ENCODE results near the gene HEPACAM.
A peak's percentile ranks its signal among the peaks of the same experiment; 100 is the strongest.

The HEPACAM gene

DNA sequence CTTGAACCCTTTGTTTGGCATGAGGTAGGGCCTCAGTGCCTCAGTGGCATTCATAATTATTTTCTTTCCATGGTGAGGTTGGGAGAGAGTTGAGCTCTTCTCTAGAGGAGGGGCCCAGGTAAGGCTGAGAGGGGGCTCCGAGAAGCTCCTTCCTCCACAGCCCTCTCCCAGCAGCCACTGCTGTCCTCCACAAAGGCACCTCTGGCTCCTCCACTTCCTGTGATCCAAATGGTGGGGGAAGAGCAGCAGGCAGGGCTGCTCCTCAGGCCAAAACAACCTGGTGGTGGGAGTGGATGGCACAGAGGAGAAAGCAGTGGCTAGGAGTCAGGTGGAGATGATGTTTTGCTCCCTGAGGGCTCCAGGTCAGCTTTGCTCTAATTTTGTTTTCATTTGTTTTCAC is 51.5 kb downstream of the HEPACAM start:
- DNase-seq (ENCODE audit: low spot score) = no peak

DNA sequence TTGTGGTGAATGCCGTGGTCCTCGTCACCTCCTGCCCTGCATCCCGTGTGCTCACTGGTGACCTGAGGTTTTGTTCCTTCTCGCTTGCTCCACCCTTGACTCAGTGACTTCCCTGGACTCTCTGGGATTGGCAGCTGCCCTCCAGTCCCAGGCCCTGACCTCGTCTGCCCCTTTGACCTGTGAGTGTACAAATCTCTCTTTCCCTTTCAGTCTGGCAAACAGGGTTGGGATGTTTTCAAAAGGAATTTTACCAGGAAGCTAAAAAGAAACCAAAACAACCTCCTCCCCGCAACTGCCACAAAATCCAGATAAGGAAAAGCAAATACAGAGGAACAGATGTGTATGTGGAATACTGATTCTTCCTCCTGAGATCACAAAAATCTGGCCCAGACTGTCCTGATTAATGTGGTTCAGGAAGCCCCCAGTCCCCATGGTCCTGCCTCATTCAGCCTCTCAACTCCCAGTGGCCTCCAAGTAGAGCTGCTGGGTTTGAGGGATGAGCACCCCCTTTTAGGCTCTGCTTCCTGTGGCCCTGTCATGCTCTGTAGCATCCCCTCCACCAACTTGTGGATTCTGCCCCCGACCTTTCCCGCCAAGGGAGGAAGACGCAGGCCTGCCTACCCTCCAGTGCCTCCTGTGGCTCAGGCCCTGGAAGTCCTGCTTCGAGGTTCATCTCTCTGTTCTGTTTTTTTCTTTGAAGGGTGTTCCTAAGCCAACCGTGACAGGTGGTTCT is 53.3 kb downstream of the HEPACAM start:
- DNase-seq (ENCODE audit: low spot score) = no peak

DNA sequence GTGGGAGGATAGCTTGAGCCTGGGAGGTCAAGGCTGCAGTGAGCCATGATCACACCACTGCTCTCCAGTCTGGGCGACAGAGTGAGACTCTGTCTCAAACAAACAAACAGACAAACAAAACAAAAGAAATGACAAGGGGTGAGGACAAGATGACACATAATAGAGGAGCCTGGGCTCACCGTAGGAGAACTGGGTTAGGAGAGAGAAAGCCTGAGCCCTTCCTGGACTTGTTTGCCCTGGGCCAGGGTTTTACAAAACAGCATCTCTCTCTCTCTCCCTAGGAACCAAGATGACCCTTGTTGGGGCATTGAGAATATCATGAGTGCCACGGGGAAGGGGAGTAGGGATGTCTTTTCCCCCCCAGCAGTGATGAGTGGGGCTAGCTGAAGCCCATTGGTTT is 54.9 kb downstream of the HEPACAM start:
- DNase-seq (ENCODE audit: low spot score) = no peak

DNA sequence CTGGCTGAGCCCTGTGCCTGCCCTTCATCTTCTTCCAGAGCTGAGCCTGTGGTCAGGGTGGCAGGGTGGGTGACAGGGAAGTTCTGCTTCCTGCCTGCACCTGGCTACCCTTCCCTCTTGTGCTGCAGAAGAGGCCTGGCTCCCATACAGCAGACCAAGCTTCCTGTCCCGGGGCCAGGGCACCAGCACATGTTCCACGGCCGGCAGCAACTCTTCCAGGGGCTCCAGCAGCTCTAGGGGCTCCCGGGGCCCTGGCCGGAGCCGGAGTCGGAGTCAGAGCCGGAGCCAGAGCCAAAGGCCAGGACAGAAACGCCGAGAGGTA is 55.6 kb downstream of the HEPACAM start:
- no peak for DNase-seq (ENCODE audit: low spot score)

GRCh38 chr11:124879493-124880289 is 56.2 kb downstream of the HEPACAM start:
- no peak for DNase-seq (ENCODE audit: low spot score)

GRCh38 chr11:124878759-124879492 is 56.9 kb downstream of the HEPACAM start:
- DNase-seq (ENCODE audit: low spot score) = no peak

DNA sequence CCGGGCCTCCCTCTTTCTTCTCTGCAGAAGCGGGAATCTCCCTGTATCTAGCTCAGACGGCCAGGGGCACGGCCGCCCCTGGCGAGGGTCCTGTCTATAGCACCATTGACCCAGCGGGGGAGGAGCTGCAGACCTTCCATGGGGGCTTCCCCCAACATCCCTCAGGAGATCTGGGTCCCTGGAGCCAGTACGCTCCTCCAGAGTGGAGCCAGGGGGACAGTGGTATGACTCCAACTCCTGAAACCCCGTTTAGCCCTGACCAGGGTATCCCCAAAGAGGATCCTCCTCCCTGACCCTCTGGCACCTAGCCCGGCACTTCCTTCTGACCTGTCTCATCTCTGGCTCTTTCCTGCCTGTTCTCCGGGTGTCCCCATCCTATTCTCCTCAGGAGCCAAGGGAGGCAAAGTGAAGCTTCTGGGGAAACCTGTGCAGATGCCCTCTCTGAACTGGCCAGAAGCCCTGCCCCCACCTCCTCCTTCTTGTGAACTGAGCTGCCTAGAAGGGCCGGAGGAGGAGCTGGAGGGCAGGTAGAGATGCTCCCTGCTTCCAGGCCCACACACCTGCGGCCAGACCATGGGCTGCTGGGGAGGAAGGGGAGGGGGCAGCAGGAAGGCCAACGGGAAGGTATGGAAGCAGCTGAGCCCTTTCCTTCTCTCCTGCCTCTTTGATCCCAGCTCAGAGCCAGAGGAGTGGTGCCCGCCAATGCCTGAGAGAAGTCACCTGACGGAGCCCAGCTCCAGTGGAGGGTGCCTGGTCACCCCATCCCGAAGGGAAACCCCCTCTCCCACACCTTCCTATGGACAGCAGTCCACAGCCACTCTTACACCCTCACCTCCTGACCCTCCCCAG is 57.7 kb downstream of the HEPACAM start:
- DNase-seq (ENCODE audit: low spot score) = no peak

DNA sequence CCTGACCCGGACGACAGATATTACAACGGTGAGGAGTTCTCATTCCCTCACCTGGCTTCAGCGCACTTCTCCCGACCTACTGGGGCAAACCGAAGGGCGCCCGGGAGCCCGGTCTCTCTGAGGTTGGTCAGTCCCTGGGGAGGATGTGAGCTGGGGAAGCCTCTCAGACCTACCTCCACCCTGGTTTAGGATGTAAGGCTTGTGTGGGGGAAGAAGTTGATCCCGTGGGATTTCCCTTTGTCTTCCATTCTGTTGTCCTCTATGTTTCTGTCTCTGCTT is 58.3 kb downstream of the HEPACAM start:
- no peak for DNase-seq (ENCODE audit: low spot score)

- DNase-seq (ENCODE audit: low spot score) = no peak
Measured at GRCh38 chr11:124876818-124877630, 58.8 kb downstream of the HEPACAM start.

DNA sequence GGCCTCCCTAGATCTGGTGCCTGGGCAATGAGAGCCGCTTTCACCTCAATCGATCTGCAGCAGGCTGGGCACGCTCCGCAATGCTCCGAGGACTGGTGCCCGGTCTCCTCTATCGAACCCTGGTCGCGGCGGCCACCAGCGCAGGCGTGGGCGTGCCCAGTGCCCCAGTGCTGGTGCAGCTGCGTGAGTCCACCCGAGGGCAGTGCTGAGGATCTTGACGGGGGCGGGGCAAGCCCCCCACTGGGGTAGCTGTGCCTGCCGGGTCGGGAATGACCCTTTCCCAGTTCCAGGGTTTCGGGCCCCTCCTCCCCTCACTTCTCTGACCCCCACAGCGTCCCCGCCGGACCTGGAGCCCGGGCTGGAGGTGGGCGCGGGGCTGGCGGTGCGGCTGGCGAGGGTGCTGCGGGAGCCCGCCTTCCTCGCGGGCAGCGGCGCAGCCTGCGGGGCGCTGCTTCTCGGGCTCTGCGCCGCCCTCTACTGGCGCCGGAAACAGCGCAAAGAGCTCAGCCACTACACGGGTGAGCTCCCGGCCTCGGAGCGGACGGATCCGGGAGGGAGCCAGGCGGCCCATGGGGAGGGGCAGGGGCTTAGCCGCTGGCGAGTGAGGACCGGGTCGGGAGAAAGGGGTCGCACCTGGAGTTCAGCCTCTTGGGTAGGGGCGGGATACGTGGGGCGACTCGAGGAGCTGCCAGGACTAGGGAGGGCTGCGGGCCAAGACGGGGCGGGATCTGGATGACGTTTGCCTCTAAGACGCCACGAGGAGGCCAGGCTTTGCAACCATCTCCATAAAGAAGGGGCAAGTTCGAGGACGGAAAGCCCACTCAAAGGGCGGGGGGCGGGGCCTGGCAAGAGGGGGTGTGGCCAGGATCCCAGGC is 59.7 kb downstream of the HEPACAM start:
- DNase-seq (ENCODE audit: low spot score) = peak; percentile 87

DNA sequence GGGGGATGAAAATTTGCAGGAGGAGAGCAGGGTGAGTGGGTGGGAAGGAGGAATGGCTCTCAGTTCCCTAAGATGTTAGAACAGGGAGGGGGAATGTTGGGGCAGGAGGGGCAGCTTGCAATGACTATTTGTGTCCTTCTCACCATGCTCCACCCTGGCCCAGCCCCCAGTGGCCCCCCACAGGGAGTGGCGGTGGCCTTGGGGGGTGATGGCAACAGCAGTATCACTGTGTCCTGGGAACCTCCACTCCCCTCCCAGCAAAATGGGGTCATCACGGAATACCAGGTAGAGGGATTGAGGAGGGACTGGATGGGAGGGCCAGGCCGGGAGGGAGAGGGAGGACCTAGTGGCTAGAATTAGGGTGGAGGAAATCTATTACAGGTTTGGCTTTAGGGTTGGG is 60.4 kb downstream of the HEPACAM start:
- DNase-seq (ENCODE audit: low spot score) = no peak

DNA sequence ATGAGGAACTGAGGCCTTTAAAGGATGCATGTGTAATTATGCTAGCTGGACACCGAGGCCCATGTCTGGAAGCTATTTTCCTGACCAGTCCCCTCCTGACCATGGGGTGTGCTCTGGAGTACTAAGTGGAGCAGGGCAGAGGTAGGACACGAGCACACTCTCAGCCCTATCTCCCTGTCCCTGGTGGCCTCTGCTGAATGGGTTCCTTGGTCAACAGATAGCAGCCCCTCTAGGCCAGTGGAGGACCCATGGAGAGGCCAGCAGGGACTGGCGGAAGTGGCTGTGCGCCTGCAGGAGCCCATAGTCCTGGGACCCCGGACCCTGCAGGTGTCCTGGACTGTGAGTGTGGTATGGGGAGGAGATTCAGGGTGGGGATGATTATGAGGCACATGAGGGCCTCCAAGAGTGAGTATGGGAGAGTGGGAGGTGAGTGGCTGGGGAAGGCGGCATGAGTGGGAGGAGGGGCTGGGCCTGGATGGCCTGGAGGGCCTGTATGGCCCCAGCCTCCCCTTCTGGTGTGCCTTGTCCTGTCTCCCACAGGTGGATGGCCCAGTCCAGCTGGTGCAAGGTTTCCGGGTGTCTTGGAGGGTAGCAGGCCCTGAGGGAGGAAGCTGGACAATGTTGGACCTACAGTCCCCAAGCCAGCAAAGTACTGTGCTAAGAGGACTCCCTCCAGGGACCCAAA is 61.1 kb downstream of the HEPACAM start:
- DNase-seq (ENCODE audit: low spot score) = no peak

DNA sequence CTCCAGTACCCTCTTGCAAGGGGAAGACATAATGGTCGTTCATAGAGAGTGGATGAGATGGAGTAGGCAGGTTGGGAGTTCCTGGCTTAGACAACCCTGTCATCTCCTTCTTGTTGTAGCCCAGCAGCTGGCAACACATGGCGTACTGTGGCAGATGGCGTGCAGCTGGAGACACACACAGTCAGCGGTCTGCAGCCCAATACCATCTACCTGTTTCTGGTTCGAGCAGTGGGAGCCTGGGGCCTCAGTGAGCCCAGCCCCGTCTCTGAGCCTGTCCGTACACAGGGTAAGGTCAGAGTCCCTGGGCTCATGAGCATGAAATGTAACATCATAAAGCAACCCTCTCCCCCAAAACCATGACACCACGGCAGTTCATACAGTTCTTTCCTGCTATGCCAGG is 61.9 kb downstream of the HEPACAM start:
- no peak for DNase-seq (ENCODE audit: low spot score)

DNA sequence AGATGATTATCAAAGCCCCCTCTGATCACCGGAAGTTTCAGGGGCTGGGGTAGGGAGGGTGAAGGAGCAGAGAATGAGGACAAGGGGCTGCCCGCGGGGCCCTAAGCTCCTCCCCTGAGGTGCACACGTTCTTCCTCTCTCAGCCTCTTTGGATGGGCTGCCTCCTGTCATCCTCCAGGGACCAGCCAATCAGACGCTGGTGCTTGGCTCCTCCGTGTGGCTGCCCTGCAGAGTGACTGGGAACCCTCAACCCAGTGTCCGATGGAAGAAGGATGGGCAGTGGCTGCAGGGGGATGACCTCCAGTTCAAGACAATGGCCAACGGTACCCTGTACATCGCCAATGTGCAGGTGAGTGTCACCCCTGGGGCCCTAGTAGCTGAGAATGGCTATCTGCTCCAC is 63.1 kb downstream of the HEPACAM start:
- no peak for DNase-seq (ENCODE audit: low spot score)

- DNase-seq (ENCODE audit: low spot score) = no peak
Measured at GRCh38 chr11:124872280-124872679, 63.6 kb downstream of the HEPACAM start.

DNA sequence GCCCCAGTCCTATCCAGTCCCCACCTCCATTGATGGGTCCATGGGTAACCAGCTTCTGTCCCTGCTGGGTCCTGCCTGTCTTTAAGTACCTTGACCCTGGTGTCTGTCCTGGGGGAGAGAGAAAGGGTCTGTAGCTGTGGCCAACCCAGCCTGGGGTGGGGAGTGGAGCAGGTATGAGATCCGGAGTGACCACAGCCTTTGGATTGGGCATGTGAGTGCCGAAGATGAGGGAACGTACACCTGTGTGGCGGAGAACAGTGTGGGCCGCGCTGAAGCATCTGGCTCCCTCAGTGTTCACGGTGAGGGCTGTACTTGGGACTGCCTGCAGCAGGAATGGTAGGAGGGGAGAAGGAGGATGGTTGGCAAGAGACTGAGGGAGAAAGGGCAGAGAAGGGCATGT is 65.4 kb downstream of the HEPACAM start:
- DNase-seq (ENCODE audit: low spot score) = no peak

GRCh38 chr11:124869856-124870387 is 65.9 kb downstream of the HEPACAM start:
- DNase-seq (ENCODE audit: low spot score) = no peak

- no peak for DNase-seq (ENCODE audit: low spot score)
Measured at GRCh38 chr11:124869331-124869730, 66.5 kb downstream of the HEPACAM start.
